Amygdala (tissue), 56 donors: ENCODE data around the gene STK11IP.

ENCODE experiments used
- DNase-seq, 56 donors: peaks; one replicate each; lab custom pipeline; 2025; lab: John Stamatoyannopoulos, UW

STK11IP gene

DNA sequence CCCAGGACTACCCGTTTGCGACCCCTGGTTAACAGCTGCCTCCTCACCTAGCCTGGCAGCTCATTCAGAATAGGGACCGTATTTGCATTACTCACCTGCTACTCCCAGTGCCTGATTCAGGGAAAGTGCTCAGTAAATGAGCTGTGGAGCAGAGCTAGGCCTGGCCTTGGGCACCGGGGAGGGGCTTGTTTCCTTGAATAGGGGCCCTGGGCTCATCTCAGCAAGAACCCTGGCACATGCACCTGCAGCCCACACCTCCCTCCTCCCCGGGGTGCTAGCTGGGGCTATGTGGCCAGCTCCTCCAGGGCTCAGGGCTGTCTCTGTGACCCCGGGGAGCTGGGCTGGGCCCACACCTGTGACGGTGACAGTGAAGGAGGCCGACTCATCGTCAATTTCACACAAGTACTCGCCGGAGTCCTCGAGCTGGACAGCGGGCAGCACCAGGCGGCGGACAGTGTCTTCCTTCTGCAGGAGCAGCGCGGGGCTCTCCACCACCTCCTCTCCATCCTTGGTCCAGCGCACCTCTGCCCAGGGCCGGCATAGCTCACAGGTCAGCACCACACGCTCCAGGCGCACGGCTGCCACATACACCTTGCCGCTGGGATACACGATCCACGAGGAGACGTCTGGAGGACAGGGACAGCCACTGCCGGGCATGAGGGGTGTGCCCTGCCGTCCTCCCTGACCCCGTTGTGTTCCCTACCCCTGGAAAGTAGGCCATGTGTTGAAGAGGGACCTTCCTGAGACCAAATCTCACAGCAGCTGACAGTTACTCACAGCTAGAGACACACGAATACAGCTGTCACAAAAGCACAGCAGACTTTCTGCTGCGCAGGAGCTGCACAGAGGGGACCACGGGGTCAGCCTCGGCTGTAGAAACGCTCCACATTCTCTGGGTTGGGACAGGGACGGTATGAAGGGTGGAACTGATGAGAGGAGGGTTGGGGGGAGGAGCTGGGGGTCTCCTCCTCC lies 35.3 kb upstream of the STK11IP start:
- no peak for DNase-seq

DNA sequence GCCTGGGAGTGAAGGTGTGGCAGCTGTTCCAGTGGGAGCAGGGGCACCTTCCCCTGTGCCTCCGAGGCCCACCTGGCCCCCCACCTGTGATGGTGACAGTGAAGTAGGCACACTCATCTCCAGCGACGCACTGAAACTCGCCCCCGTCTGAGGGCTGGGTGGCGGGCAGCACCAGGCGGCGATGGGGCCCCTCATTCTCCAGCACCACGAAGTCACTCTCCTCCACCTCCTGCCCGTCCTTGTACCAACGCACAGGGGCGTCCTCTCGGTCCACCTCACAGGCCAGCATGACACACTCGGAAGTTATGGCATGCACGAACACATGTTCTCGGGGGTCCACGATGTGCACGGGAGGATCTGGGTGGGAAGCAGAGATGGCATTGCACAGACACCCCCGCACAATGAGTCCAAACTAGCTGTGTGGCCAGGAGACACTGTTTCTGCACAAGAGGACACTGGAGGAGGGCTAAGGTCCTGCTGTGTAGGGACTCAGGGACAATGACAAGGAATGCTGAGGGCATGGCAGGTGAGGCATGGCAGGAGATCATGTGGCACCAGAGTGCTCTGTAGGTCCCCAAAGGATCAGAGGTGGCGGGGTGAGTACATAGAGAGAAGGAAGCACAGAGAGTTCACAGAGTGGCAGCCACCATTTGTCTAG lies 34.3 kb upstream of the STK11IP start:
- DNase-seq: no peak

DNA sequence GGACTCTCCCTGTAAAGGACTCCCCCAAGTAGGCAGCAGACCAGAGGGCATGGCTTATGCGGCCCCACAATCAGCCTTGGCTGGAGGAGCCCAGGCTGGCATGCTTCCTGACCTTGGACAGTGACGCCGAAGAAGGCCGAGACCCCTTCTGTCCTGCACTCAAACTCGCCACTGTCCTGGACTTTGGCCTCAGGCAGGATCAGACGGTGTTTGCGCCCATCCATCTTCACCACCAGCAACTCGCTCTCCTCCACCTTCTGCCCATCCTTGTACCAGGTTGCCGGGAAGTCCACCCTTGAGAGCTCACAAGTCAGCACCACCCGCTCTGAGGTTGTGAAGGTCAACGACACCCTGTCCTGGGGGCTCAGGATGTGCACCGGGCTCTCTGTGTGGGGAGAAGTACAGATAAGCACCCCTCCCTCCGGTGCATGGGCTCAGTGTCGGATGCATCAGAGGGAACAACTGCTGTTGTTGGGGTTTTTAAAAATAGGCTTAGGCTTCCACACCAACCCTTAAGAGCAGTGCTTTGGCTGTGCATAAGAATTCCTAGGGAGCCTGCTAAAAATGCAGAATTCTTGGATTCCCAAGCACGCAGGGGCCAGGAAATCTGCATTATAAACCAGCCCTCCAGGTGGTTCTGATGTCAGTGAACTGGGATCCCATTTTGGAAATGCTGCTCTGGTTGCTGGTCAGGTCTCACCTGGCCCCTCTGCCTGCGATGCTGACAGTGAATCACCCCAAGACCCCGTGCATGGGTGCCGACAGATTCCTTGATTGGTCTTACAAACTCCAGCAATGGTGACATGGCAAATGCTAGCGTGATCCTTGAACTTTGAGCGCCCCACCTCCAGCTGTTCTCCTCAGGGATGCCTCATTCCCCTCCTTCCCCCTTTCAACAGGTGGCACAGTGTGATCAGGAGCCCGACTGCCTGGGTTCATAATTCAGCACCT lies 32.3 kb upstream of the STK11IP start:
- DNase-seq: no peak

DNA sequence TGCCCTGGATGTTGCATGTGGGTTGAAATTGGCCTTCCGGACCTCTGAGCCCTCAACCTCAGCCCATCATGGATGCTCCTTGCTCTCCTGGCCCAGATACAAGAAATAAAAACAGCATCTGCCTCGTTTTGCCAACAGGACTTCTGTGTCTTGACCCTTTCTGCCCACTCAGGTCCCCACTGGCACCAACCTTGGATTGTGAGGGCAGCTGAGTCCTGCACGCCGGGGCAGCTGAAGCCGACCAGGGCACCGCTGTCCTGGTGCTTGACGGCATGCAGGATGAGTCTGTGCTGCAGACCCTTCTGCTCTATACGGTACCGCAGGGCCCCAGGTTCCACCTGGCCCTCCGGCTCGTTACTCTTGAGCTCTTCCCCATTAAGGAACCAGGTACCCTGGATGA lies 31.0 kb upstream of the STK11IP start:
- no peak for DNase-seq

DNA sequence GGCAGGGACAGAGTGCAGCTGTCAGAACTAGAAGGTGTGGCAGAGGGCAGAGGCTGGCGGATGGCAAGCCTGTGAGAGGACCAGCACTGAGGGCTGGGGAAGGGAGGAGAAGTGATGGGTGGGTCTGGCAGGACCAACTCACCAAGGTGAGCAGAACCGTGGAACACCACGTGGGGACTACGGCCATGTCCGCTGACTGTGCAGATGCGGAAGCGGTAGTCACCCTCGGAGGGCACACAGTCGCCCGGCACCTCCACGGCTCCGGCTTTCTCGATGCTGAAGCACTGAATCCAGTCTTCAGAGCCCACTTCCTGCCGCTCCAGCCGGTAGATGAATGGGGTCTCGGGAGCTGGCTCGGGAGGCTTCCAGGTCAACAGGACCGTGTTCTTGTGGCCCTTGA lies 30.5 kb upstream of the STK11IP start:
- DNase-seq: no peak

DNA sequence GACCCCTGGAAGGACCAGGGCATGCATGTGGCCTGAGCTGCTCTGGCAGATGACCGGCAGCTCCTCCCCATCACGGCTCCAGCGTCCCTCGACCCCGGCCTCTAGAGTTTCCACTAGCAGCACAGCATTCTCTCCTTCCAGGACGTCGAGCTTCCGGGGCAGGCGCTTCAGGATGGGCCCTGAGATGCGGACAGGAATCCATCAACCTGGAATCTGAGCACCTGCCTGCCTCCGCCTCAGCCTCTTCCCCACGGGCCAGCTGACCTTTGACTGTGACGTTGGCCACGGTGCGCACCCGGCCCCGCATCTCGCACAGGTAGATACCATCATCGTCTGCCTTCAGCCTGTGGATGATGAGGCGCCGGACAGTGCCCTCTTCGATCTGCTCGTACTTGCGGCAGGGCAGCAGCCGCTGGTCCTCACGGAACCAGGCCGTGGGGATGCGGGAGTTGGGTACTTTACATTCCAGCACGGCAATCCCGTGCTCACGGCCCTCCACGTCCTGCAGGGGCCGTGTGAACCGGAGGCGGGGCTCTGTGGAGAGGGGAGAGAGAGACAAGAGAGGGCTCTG lies 29.8 kb upstream of the STK11IP start:
- DNase-seq: no peak

DNA sequence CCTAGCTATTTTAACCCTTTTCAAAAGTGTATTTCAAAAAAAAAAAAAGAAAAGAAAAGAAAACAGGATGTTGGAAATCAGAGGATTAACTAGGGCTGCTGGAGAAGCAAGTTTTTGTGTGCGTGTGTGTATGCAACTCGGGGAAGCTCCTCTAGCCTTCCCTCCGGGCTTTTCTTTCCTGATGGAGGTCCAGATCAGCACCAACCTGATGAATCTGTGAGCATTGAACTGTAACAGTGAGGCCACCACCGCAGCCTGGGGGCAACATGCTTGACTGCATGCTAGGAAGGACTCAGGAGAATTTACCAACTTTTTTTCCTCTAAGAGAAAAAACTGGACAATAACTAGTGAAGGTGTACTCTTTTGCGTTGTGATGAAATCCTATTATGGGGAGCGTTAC lies 28.6 kb upstream of the STK11IP start:
- DNase-seq: no peak

DNA sequence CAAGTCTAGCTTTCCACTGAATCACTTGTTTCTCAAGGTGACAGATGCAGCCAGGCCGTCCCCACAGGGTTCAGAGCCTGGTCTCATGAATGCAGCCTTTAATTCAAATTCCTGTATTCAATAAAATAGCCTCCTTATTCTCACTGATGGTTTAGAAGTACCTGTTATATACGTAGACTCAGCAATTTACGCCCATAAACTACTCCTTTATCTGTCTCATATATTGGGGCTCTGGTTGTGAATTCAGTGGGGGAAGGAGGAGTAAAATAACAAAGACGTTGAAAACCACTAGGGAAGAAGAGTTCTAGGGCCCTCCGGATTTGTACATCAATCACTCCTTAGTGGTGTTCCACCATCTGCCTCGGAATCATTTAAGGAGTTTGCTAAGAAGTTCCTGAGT lies 28.0 kb upstream of the STK11IP start:
- no peak for DNase-seq

DNA sequence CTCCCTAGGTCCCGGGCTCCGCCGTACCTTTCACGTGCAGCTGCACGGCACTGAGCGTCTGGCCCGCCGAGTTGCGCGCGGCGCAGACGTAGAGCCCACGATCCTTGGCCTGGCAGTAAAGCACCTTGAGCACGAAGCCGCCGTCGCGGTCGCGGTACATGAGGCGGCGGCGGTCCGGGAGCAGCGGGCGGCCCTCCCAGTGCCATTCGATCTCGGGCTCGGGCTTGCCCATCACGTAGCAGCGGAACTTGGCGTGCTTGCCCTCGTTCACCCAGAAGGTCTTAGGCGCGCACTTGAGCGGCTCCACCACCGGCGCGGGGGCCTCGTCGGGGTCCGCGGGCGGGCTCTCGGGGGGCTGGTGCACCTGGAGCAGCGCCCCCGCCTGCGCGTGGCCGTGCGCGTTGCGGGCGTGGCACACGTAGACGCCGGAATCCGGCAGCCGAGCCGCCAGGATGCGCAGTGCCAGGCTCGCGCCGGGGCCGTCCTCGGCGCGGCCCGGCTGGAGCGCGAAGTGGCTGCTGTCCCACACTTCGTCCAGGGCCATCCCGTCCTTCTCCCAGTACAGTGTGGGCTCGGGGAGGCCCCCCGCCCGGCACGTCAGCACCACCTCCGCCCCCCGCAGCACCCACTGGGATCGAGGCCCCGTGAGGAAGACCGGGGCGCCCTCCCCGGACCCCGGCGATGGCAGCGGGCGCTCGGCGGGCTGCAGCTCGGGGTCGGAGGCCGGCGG lies 27.3 kb upstream of the STK11IP start:
- DNase-seq: peak in 7 of 56 donors; percentile 8 to 41 (median 26)

DNA sequence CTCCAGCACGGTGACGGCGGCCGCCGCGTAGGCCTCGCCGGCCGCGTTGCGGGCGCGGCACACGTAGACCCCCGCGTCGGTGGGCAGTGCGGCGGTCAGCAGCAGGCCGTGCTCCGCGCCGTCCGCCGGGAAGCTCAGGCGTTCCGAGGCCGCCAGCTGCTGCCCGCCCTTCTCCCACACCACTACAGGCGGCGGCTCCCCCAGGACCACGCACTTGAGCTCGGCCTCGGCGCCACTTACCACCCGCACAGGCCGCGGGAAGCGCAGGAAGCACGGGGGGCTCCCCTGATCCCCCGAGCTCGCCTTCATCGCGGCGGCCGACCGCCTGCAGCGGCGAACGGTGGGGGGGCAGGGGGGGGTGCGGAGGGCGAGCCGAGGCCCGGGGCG lies 26.7 kb upstream of the STK11IP start:
- peak in 1 of 56 donors; percentile 43 for DNase-seq

DNA sequence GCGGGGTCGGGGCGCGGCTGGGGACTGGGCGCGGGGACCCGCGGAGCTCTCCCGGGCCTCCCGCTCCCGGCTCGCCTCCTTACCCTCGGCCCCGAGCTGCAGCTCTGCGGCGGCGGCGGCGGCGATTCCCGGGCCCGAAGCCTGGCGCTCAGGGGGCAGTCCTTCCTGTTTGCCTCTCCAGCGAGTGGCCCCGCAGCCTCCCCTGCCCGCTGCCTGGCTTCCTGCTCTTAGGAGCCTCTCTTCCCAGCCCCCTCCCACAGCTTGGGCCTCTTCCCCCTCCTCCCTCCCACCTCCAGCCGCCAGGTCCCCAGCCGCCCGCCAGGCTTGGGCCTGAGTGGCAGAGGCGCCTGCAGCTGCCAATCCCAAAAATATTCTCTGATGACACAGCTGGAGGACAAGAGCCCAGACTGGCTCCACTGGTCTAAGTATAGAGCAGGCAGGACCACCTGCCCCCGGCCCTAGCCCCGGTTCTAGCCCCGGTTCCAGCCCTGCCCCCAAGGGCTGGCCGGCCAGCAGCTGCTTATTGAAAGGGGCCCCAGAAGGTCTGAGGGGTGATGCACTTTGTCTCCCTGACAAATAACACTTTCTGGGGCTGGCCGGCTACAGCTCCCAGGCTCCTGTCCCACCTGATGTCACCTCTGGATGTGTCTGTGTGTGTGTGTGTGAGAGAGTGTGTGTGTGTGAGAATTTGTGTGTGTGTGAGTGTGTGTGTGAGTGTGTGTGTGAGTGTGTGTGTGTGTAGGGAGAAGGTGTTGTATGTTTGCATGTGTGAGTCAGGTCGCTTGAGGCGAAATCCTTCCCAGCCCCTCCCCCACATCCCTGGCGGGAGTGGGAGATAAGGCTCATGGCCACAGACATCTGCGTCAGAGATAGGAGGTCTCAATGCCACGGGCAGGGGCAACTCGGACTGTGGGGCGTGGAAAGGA lies 26.1 kb upstream of the STK11IP start, which contains the start of gene OBSL1:
Gene OBSL1, minus strand, starts transcription at position 229 of the 926 bp plus-strand sequence. CDS start 307 bp downstream, outside the sequence.
- peak in 34 of 56 donors; percentile 5 to 58 (median 28) for DNase-seq

DNA sequence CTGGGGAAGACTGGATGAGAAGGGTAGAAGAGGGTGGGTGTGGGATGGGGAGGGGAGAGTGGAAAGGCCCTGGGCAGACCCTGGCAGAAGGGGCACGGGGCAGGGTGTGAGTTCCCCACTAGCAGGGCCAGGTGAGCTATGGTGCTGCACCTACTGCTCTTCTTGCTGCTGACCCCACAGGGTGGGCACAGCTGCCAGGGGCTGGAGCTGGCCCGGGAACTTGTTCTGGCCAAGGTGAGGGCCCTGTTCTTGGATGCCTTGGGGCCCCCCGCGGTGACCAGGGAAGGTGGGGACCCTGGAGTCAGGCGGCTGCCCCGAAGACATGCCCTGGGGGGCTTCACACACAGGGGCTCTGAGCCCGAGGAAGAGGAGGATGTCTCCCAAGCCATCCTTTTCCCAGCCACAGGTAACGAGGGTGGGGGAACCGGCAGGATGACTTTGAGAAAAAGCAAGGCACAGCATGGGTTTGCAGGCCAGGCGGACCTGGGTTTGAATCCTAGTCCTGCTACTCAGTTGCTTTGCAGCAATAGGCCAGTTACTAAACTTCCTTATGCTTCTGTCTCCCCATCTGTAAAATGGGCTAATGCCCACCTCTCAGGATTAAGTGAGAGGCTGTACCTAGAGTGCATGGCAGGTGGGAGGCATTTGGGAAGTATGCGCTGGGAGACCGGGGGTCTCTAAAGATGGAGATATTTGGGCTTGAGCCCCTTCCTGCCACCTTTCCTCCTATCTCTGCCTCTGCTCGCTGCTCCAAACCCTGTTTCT lies 25.2 kb upstream of the STK11IP start, which contains the start of gene INHA:
Gene INHA, plus strand, starts transcription at position 74 of the 765 bp plus-strand sequence. Its CDS starts 65 bp downstream, at position 139.
- DNase-seq: no peak

DNA sequence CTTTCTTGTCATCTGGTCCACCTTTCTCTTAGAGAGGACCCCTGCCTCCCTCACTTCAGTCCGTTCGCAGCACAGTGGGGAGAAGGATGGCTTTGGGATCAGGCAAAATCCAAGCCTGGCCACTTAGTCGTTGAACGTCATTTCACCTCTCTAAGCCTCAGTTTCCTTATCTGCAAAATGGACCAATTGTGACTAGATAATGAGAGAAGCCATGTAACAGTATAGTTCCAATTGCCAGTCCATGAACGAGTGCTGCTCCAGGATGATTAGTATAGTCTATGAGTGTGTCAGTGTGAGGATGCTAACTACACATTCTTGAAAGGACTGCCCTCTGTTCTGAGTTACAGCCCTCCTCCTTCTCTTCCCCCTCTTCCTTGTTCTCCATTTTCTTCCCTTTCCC lies 24.5 kb upstream of the STK11IP start:
- no peak for DNase-seq

DNA sequence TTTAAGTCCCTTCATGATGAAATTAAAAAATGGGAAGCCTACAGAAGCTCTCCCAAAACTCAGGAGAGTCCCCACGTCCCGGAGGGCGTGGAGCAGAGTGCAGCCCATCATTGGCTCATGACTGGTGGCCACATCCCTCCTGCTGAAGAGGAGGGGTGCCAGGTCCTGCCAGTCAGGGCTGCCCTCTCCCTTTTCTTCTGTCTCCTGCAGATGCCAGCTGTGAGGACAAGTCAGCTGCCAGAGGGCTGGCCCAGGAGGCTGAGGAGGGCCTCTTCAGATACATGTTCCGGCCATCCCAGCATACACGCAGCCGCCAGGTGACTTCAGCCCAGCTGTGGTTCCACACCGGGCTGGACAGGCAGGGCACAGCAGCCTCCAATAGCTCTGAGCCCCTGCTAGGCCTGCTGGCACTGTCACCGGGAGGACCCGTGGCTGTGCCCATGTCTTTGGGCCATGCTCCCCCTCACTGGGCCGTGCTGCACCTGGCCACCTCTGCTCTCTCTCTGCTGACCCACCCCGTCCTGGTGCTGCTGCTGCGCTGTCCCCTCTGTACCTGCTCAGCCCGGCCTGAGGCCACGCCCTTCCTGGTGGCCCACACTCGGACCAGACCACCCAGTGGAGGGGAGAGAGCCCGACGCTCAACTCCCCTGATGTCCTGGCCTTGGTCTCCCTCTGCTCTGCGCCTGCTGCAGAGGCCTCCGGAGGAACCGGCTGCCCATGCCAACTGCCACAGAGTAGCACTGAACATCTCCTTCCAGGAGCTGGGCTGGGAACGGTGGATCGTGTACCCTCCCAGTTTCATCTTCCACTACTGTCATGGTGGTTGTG lies 23.0 kb upstream of the STK11IP start:
- no peak for DNase-seq

DNA sequence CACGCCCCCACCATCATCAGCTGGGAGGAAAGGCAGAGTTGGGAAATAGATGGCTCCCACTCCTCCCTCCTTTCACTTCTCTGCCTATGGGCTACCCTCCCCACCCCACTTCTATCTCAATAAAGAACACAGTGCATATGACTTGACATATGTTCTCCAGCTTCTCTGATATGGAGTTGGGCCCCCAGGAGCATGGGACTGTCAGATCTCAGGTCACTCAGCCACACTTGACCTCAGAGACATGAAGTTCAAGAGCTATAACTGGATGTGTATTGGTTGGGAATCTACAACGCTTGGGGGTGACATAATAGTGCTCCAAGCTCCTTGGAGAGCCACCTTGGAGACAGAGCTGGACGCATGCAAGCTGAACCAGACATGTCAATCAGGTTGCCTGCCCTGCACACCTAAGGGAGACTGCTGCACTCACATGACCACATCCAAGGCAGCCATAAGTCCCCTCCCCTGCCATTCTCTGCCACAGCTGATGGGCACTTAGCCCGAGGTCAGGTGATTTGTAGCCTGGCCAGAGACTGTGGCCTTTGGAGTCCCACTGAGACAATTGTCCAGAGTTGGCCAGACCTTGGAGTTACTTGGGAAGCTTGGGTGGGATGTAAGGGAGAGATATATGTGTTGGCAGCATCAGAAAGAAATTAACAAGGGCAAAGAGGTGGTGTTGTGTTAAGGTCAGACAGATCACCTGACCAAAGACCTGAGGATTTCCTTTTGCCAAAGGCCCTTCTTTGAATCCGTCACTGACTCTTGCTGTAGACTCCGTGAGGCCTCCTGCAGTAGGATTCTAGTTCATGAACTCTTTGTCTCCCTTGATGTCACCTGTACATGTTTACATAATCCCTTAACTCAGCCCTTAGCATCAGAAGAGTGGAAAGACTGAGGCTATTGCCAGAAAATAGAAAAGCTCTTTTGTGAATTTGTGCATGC lies 21.8 kb upstream of the STK11IP start:
- DNase-seq: no peak
